HepG2 (cell line): Measurements from ENCODE around the gene LRRC27. TPM values are rescaled to one million over a fixed set of nuclear protein-coding genes. Genes with fewer than 3 reads are reported as not detected.

Experiments
- ARHGAP35 ChIP-seq: sonication (generic); formaldehyde crosslinking; IDR thresholded peaks from 2 replicates; pipeline ENCODE4 v1.9.0; 2022; ENCODE audit warnings: mild to moderate bottlenecking, inconsistent platforms, moderate library complexity, missing genetic modification reagents, borderline replicate concordance
- CEBPB ChIP-seq: IDR thresholded peaks from 2 replicates; pipeline ENCODE4 v1.6.1; 2011; ENCODE audit warnings: low read depth, low read length, improper control_type of control experiment, borderline replicate concordance
- EZH2 ChIP-seq: conservative IDR thresholded peaks from 2 replicates; pipeline ENCODE4 v1.6.1; 2012; ENCODE audit warnings: mild to moderate bottlenecking, low read depth, low read length, moderate library complexity
- KAT2B ChIP-seq: fragments of 150-350 bp; IDR thresholded peaks from 2 replicates; pipeline ENCODE4 v1.6.1; 2014; ENCODE audit warnings: low read depth, low read length, borderline replicate concordance
- MIER3 ChIP-seq: IDR thresholded peaks from 2 replicates; pipeline ENCODE4 v1.6.1; 2016; ENCODE audit warnings: missing compliant biosample characterization, borderline replicate concordance
- MTERF4 ChIP-seq: sonication (generic); formaldehyde crosslinking; IDR thresholded peaks from 2 replicates; pipeline ENCODE4 v1.8.0; 2023; ENCODE audit warnings: mild to moderate bottlenecking, missing genetic modification reagents
- NFE2L1 ChIP-seq: sonication (generic); formaldehyde crosslinking; IDR thresholded peaks from 2 replicates; pipeline ENCODE4 v1.4.0; 2020; ENCODE audit warnings: missing genetic modification reagents, mild to moderate bottlenecking, borderline replicate concordance
- POLR2AphosphoS2 ChIP-seq: IDR thresholded peaks from 2 replicates; pipeline ENCODE4 v1.6.1; 2011; ENCODE audit warnings: low read depth, low read length, improper control_type of control experiment
- RFXANK ChIP-seq: IDR thresholded peaks from 2 replicates; pipeline ENCODE4 v1.6.1; 2016
- STAT5B ChIP-seq: sonication (generic); formaldehyde crosslinking; IDR thresholded peaks from 2 replicates; pipeline ENCODE4 v1.4.0; 2020; ENCODE audit warnings: missing genetic modification reagents
- ZFP82 ChIP-seq: sonication (generic); formaldehyde crosslinking; IDR thresholded peaks from 2 replicates; pipeline ENCODE4 v1.5.1; 2020; ENCODE audit warnings: mild to moderate bottlenecking, missing genetic modification reagents, borderline replicate concordance
- ZNF18 ChIP-seq: sonication (generic); formaldehyde crosslinking; IDR thresholded peaks from 2 replicates; pipeline ENCODE4 v1.8.0; 2022; ENCODE audit warnings: mild to moderate bottlenecking, missing genetic modification reagents; ENCODE audit not compliant: insufficient replicate concordance
- ZNF20 ChIP-seq: sonication (generic); formaldehyde crosslinking; IDR thresholded peaks from 2 replicates; pipeline ENCODE4 v1.4.0; 2020; ENCODE audit warnings: mild to moderate bottlenecking, moderate library complexity, missing genetic modification reagents
- ZNF276 ChIP-seq: sonication (generic); formaldehyde crosslinking; IDR thresholded peaks from 2 replicates; pipeline ENCODE4 v1.4.0; 2020; ENCODE audit warnings: mild to moderate bottlenecking, low read depth, missing genetic modification reagents
- ZNF282 ChIP-seq: fragments of 450-650 bp; IDR thresholded peaks from 2 replicates; pipeline ENCODE4 v1.6.1; 2018; ENCODE audit not compliant: partially characterized antibody
- ZNF431 ChIP-seq: sonication (generic); formaldehyde crosslinking; IDR thresholded peaks from 2 replicates; pipeline ENCODE4 v1.9.0; 2022; ENCODE audit warnings: missing genetic modification reagents, low read depth, mild to moderate bottlenecking, borderline replicate concordance
- ZNF446 ChIP-seq: sonication (generic); formaldehyde crosslinking; IDR thresholded peaks from 2 replicates; pipeline ENCODE4 v1.5.0; 2020; ENCODE audit warnings: mild to moderate bottlenecking, missing genetic modification reagents
- ZNF543 ChIP-seq: sonication (generic); formaldehyde crosslinking; IDR thresholded peaks from 2 replicates; pipeline ENCODE4 v1.4.0; 2020; ENCODE audit warnings: mild to moderate bottlenecking, missing genetic modification reagents
- ZNF577 ChIP-seq: sonication (generic); formaldehyde crosslinking; IDR thresholded peaks from 2 replicates; pipeline ENCODE4 v1.4.0; 2020; ENCODE audit warnings: mild to moderate bottlenecking, low read depth, missing genetic modification reagents, borderline replicate concordance
- ZNF747 ChIP-seq: sonication (generic); formaldehyde crosslinking; IDR thresholded peaks from 2 replicates; pipeline ENCODE4 v1.8.1; 2023; ENCODE audit warnings: missing genetic modification reagents, mild to moderate bottlenecking, borderline replicate concordance
- ZNF766 ChIP-seq: sonication (generic); formaldehyde crosslinking; IDR thresholded peaks from 2 replicates; pipeline ENCODE4 v1.5.0; 2020; ENCODE audit warnings: missing genetic modification reagents, borderline replicate concordance
- polyA plus RNA-seq, 8 experiments: library from polyadenylated mRNA; depleted of rRNA in 3 of 8; stranded (reverse) in 7 of 8; unstranded in 1 of 8; fragments of >200 nt; fragmentation: Illumina TruSeq in 4 of 8; extraction: Trizol in 4 of 8; gene quantifications; 2 replicates each; pipeline versions ENCODE4 v1.2.1 to v1.2.3, GENCODE V29; 2011 to 2016; ENCODE audit warnings: low read depth in 4 of 8, missing spikeins in 1 of 8, mixed read lengths in 1 of 8; ENCODE audit not compliant: insufficient read depth in 1 of 8
- total RNA-seq, 5 experiments: library from RNA; depleted of rRNA; stranded (reverse); fragments of >200 nt; fragmentation: Illumina TruSeq; extraction: Trizol; gene quantifications; 2 replicates each; pipeline ENCODE4 v1.2.3, GENCODE V29; 2016; ENCODE audit warnings: low read depth in 1 of 5
- TF ChIP-seq, protein P1 (sequence below): sonication (generic); formaldehyde crosslinking; IDR thresholded peaks from 2 replicates; pipeline ENCODE4 v1.5.1; 2020; ENCODE audit warnings: missing genetic modification reagents, mild to moderate bottlenecking, borderline replicate concordance

LRRC27 gene
- total and polyA plus RNA-seq, 2 of the 13 experiments (the other 11 are each of a cell fraction or from before 2014, with no cell fraction given): 4.2 to 4.6 TPM

- TF ChIP-seq ZNF276 (CRISPR knock-in tag) (peak; percentile 84), ZNF431 (CRISPR knock-in tag) (no peak), ZFP82 (CRISPR knock-in tag) (no peak), EZH2 (no peak), ARHGAP35 (CRISPR knock-in tag) (no peak; the same call in none of the 2 replicates), MIER3 (CRISPR knock-in tag) (no peak), ZNF577 (CRISPR knock-in tag) (no peak), STAT5B (CRISPR knock-in tag) (no peak), KAT2B (no peak), NFE2L1 (CRISPR knock-in tag) (0 out of 2 replicates have a peak, but pooled peaks have one; percentile 34), RFXANK (CRISPR knock-in tag) (no peak), ZNF20 (CRISPR knock-in tag) (no peak), ZNF18 (CRISPR knock-in tag) (no peak), MTERF4 (CRISPR knock-in tag) (no peak; the same call in none of the 2 replicates), ZNF282 (no peak), CEBPB (no peak), ZNF446 (CRISPR knock-in tag) (no peak), POLR2AphosphoS2 (no peak), ZNF766 (0 out of 2 replicates have a peak, but pooled peaks have one; percentile 21), ZNF543 (CRISPR knock-in tag) (peak; percentile 62; the same call in 1 of the 2 replicates), ZNF747 (CRISPR knock-in tag) (peak; percentile 66; the same call in 1 of the 2 replicates)
- TF ChIP-seq, protein P1, sequence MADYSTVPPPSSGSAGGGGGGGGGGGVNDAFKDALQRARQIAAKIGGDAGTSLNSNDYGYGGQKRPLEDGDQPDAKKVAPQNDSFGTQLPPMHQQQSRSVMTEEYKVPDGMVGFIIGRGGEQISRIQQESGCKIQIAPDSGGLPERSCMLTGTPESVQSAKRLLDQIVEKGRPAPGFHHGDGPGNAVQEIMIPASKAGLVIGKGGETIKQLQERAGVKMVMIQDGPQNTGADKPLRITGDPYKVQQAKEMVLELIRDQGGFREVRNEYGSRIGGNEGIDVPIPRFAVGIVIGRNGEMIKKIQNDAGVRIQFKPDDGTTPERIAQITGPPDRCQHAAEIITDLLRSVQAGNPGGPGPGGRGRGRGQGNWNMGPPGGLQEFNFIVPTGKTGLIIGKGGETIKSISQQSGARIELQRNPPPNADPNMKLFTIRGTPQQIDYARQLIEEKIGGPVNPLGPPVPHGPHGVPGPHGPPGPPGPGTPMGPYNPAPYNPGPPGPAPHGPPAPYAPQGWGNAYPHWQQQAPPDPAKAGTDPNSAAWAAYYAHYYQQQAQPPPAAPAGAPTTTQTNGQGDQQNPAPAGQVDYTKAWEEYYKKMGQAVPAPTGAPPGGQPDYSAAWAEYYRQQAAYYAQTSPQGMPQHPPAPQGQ (CRISPR knock-in tag): no peak
Observed at GRCh38 chr10:132331601-132332432, at the start of gene LRRC27 (continued).
